HG02840 (cell line): ENCODE measurements around the gene ANKRD13A.
"Not testable (repeated sequence)": the region's sequence is repeated elsewhere in the genome, so short reads cannot be mapped to it uniquely, and the experiment has no call there.

ENCODE experiments used
- ATAC-seq: cut with Tn5 transposase; IDR thresholded peaks from one replicate; pipeline ENCODE4 v1.9.1; 2021; ENCODE audit warnings: mild to moderate bottlenecking, moderate library complexity, moderate number of reproducible peaks; ENCODE audit not compliant: unreplicated experiment, low FRiP score

The ANKRD13A gene

GRCh38 chr12:110074089-110074488 lies 74.9 kb downstream of the ANKRD13A start:
- no peak for ATAC-seq

GRCh38 chr12:110075880-110076279 lies 76.7 kb downstream of the ANKRD13A start:
- ATAC-seq, result no peak

GRCh38 chr12:110077800-110078199 lies 78.6 kb downstream of the ANKRD13A start:
- ATAC-seq, result no peak

GRCh38 chr12:110079477-110080400 lies 80.5 kb downstream of the ANKRD13A start:
- peak; percentile 76 for ATAC-seq

GRCh38 chr12:110080410-110080809 lies 81.2 kb downstream of the ANKRD13A start:
- no peak for ATAC-seq

GRCh38 chr12:110084314-110085015 lies 85.2 kb downstream of the ANKRD13A start:
- ATAC-seq, result no peak

GRCh38 chr12:110088216-110088615 lies 89.0 kb downstream of the ANKRD13A start:
- ATAC-seq, result not testable (repeated sequence)

- ATAC-seq, result no peak
These were observed 89.7 kb downstream of the ANKRD13A start for GRCh38 chr12:110088936-110089335.
